GM12872 (cell line): ENCODE data around the gene VARS2.

ENCODE experiments used
- CTCF ChIP-seq: IDR thresholded peaks from 3 replicates; pipeline ENCODE4 v1.5.1; 2011; ENCODE audit warnings: low read depth, mild to moderate bottlenecking, low read length, moderate library complexity; ENCODE audit not compliant: insufficient read depth

VARS2 gene

DNA sequence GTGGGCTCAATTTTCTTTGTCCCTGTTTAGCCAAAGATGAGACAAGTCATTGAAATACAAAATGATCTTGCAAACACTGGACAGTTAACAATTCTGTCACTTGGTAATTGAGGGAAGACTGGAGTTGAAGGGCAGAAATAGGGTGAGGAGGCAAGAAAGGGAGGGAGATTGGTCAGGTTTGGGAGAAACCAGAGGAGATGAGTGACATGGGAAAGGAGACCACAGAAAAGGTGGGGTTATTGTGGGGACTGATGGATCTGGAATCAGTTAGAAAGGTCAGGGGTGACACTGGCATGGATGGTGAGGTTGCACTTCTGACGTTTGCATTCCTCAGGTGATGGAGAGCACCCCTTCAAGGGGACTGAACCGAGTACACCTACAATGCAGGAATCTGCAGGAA, 5.3 kb upstream of the VARS2 start:
- no peak for TF ChIP-seq CTCF

DNA sequence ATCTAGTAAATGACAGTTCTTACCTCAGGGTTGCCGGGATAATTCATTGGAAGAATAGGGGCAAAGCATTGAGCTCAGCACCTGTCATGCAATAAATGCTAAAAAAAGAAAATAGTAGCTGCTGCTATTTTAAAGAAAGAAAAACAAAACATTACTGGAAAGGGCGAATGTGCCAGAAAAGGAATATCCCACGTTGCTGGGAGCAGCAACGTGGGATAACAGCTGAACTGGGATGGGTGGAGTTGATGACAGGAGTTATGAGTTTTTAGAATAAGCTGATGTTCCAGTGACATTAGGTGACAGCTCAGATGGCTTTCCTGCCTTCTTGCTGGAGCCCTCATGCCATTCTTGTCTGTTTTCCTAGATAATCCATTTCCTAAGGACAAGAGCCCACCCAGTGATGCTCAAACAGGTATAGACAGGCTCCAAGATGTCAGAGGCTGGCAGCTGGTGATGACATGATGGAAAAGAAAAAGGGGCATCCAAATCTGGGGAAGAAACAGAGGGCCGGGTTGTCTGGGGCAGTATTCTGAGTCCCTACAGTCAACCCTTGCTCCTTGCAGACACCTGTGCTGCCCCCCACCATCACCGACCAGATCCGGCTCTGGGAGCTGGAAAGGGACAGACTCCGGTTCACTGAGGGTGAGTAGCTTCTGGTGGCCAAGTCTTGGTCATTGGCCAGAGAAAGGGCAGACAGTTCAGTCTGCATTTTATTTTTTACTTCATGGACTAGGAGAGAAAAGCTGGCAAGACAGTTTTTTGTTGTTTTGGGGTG, 1.1 kb upstream of the VARS2 start:
- no peak for TF ChIP-seq CTCF

DNA sequence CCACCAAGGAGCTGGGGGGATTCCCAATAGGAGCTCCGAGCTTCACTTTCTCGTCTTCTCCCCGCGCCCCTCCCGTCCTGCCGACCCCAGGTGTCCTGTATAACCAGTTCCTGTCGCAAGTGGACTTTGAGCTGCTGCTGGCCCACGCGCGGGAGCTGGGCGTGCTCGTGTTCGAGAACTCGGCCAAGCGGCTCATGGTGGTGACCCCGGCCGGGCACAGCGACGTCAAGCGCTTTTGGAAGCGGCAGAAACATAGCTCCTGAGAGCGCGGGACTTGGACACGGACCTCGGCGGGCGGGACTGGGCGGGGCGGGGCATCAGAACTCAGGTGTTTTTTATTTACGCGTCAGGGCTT, 340 bp upstream of the VARS2 start:
- no peak for TF ChIP-seq CTCF

- no peak for TF ChIP-seq CTCF
Measured at GRCh38 chr6:30914854-30915590, 984 bp downstream of the VARS2 start.

DNA sequence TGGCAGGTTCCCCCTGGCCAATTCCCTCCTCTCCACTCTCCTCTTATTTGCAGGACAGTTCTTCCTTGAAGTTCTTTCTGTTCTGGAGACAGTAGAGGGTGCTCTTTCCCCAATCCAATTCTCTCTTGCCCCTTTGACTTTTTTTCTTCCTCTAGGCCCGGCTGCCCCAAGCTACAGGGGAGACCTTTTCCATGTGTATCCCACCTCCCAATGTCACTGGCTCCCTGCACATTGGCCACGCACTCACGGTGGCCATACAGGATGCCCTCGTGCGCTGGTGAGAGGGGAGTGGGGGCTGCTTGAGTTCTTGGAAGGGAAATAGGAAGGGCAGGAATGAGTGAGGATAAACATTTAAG, 1.5 kb downstream of the VARS2 start:
- TF ChIP-seq CTCF = peak; percentile 66

- TF ChIP-seq CTCF = no peak
Measured at GRCh38 chr6:30917041-30917440, 3.0 kb downstream of the VARS2 start.

DNA sequence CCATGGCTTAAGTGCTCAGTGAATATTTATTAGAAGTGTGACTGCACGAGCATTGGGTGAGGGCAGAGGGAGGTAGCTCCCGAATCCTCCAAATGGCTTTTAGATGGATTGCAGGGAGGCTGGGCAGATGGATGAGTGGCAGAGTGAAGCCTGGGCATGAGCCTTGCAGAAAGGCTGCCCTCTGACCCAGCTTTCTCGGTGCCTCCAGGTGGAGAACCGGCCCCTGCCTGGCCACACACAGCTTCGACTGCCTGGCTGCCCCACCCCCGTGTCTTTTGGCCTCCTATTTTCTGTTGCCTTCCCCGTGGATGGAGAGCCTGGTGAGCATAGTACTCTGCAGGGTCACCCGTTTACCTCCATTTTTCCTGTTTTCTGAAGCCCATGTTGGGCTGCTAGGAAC, 3.4 kb downstream of the VARS2 start:
- no peak for TF ChIP-seq CTCF
